ENCODE measurements around the gene TRAPPC3L. TPM values are rescaled to one million over a fixed set of nuclear protein-coding genes. Genes with fewer than 3 reads are reported as not detected.

Gene TRAPPC3L
- total RNA-seq, 1 experiment from 2014 or later, result not detected

DNA sequence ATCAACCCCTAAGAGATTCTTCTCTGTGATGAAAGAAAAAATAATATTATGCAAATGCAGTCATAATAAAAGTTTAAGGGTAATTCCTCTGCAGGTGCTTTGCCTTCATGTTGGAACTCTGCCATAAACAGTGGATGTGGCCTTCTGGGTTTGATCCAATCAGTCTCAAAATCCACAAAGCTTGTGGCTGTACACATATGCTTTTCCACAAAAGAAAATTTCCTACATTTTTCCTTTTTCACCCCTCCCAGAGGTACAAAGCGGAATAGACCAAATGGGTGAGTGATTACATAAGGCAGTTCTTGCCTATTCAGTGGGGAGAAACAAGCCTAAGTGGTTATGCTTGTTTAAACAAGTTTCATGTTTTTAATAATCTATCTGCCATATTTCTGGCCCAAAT, 17.4 kb downstream of the TRAPPC3L start:
- Mint-ChIP-seq H3K27ac (ENCODE audit: unreplicated experiment) (no peak overlapping the region), H3K9me3 (ENCODE audit: low read depth, unreplicated experiment) (no peaks in the 10 kb centered on the region), H3K36me3 (ENCODE audit: insufficient read depth, unreplicated experiment) (no peaks in the 10 kb centered on the region), H3K27me3 (ENCODE audit: unreplicated experiment) (peaks cover 18% of the 10 kb centered on the region), H3K4me3 (ENCODE audit: low read depth, unreplicated experiment) (no peak overlapping the region), H3K4me1 (ENCODE audit: low read depth, unreplicated experiment) (peaks cover 15% of the 10 kb centered on the region)
- no TSS peak for BruUV-seq (replicated peaks)
- intact Hi-C loops (cut with micrococcal nuclease; ENCODE audit: unreplicated experiment), result no loop called here
- CTCF ChIA-PET, result no interaction called here
- DNase-seq, result no peak
- TF ChIP-seq, protein P1, sequence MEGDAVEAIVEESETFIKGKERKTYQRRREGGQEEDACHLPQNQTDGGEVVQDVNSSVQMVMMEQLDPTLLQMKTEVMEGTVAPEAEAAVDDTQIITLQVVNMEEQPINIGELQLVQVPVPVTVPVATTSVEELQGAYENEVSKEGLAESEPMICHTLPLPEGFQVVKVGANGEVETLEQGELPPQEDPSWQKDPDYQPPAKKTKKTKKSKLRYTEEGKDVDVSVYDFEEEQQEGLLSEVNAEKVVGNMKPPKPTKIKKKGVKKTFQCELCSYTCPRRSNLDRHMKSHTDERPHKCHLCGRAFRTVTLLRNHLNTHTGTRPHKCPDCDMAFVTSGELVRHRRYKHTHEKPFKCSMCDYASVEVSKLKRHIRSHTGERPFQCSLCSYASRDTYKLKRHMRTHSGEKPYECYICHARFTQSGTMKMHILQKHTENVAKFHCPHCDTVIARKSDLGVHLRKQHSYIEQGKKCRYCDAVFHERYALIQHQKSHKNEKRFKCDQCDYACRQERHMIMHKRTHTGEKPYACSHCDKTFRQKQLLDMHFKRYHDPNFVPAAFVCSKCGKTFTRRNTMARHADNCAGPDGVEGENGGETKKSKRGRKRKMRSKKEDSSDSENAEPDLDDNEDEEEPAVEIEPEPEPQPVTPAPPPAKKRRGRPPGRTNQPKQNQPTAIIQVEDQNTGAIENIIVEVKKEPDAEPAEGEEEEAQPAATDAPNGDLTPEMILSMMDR (IDR thresholded peaks at IDR 0.05; ENCODE audit: unreplicated experiment), result no peak

DNA sequence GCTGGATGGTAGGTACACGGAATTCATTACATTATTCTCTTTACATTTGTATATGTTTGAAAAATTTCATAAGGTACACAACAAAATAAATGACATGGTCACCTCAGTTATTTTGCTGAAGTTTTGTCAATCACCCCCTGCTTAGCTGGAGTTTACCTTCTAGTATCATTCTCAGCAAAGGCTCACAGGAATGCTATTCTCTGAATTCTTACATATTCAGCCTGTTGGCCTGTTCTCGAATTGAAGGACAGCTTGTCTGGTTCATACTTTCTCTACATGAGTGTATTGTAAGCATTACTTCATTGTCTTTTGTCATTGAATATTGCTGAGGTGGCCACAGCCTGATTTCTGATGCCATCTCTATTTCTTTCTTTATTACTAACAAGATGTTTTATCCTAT, 21.2 kb downstream of the TRAPPC3L start:
- Mint-ChIP-seq H3K36me3 (ENCODE audit: insufficient read depth, unreplicated experiment) (no peaks in the 10 kb centered on the region), H3K9me3 (ENCODE audit: low read depth, unreplicated experiment) (no peaks in the 10 kb centered on the region), H3K4me1 (ENCODE audit: low read depth, unreplicated experiment) (peaks cover 8% of the 10 kb centered on the region), H3K27me3 (ENCODE audit: unreplicated experiment) (peaks cover 1% of the 10 kb centered on the region), H3K27ac (ENCODE audit: unreplicated experiment) (no peak overlapping the region), H3K4me3 (ENCODE audit: low read depth, unreplicated experiment) (no peak overlapping the region)
- intact Hi-C loops (cut with micrococcal nuclease; ENCODE audit: unreplicated experiment), result no loop called here
- no peak for DNase-seq
- TF ChIP-seq, protein P1 (IDR thresholded peaks at IDR 0.05; ENCODE audit: unreplicated experiment), result no peak
- CTCF ChIA-PET, result no interaction called here
- BruUV-seq (replicated peaks), result no TSS peak

DNA sequence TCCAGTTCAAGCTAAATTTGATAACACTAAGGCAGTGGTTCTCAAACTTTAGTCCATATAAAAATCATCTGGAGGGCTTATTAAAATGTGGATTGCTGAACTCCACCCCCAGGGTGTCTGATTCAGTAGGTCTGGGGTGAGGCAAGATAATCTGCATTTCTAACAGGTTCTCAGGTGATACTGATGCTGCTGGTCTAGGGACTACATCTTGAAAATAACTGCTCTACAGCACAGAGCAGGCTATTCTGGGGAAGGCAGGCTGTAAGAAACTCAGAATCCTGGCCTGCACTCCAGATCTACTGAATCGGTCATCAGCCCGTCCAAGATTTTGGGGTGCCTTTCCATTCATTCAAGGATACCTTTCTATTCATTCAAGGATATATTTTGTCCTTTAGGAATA, 22.6 kb downstream of the TRAPPC3L start:
- DNase-seq, result no peak
- TF ChIP-seq, protein P1 (IDR thresholded peaks at IDR 0.05; ENCODE audit: unreplicated experiment), result no peak
- Mint-ChIP-seq H3K9me3 (ENCODE audit: low read depth, unreplicated experiment) (no peaks in the 10 kb centered on the region), H3K27ac (ENCODE audit: unreplicated experiment) (no peak overlapping the region), H3K27me3 (ENCODE audit: unreplicated experiment) (peaks cover 14% of the 10 kb centered on the region), H3K4me3 (ENCODE audit: low read depth, unreplicated experiment) (no peak overlapping the region), H3K4me1 (ENCODE audit: low read depth, unreplicated experiment) (no peaks in the 10 kb centered on the region), H3K36me3 (ENCODE audit: insufficient read depth, unreplicated experiment) (no peaks in the 10 kb centered on the region)
- CTCF ChIA-PET, result interaction anchor here (0.8 kb wide), 1 partner anchor 38 kb away, joined by 3 read pairs; no protein-coding TSS in a partner anchor
- no TSS peak for BruUV-seq (replicated peaks)
- intact Hi-C loops (cut with micrococcal nuclease; ENCODE audit: unreplicated experiment), result no loop called here

DNA sequence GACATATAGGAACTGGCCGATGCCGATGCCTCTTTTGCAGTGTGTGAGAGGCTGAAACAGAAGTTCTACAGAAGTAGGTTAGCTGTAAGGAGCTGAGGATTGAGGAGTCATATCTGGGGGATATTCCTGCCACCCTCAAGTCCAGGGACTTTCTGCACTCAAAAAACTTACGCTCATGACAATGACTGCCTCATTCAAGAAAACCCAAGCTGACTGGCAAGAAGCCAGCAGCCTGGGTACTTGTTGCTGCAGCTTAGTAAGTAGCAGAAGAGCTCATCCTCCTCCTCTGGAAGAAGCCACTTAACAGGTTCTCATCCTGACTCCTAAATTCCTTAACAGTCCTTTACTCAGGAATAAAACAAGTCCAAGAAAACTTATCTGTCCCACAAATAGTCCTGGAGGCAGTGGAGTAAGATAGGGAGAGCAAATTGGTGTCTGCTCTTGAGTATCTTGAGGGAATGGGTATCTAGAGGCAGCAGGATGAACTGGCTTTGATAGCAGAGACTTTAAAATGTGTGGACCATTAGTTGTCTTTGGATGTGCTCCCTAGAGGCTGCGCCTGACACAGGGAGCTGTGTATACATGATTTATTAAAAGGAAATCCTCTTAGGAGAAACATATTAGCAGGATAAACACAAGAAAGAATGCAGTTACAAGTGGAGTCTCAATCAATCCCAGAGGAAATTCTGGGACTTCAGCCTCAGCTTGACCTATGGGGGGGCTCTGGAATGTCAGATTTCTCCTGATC, 26.7 kb downstream of the TRAPPC3L start:
- H3K4me3 Mint-ChIP-seq (ENCODE audit: low read depth, unreplicated experiment), result no peak overlapping the region

More for the DNA sequence above, 26.7 kb downstream of the TRAPPC3L start:
- Mint-ChIP-seq H3K9me3 (ENCODE audit: low read depth, unreplicated experiment) (no peaks in the 10 kb centered on the region), H3K27ac (ENCODE audit: unreplicated experiment) (no peak overlapping the region), H3K27me3 (ENCODE audit: unreplicated experiment) (peaks cover 25% of the 10 kb centered on the region), H3K4me1 (ENCODE audit: low read depth, unreplicated experiment) (no peaks in the 10 kb centered on the region), H3K36me3 (ENCODE audit: insufficient read depth, unreplicated experiment) (no peaks in the 10 kb centered on the region)
- CTCF ChIA-PET, result interaction anchor here (1.1 kb wide), 1 partner anchor 68 kb away, joined by 3 read pairs; no protein-coding TSS in a partner anchor
- DNase-seq, result no peak
- BruUV-seq (replicated peaks), result no TSS peak
- TF ChIP-seq, protein P1 (IDR thresholded peaks at IDR 0.05; ENCODE audit: unreplicated experiment), result no peak
- intact Hi-C loops (cut with micrococcal nuclease; ENCODE audit: unreplicated experiment), result no loop called here

Measured in Calu3 (cell line).